Measurements from ENCODE around the gene MBNL2.
A peak's percentile ranks its signal among the peaks of the same experiment; 100 is the strongest.

MBNL2 gene

GRCh38 chr13:97431171-97431764, 209.1 kb downstream of the MBNL2 start:
- DNase-seq, result peak in 1 of 3 experiments; percentile 33

GRCh38 chr13:97432232-97432916, 210.2 kb downstream of the MBNL2 start:
- DNase-seq, result peak in 1 of 3 experiments; percentile 80

- peak; percentile 97 to 100 (median 100) for DNase-seq
Observed at GRCh38 chr13:97432917-97433726, 211.0 kb downstream of the MBNL2 start.

- DNase-seq, result peak; percentile 92 to 97 (median 97)
Observed at GRCh38 chr13:97433727-97434396, 211.7 kb downstream of the MBNL2 start, which contains the start of gene RAP2A. Gene RAP2A (plus strand): TSS chr13:97434169. CDS start chr13:97434471, 302 bp downstream.

- peak; percentile 62 to 88 (median 84) for DNase-seq
Observed at GRCh38 chr13:97434397-97435201, 212.5 kb downstream of the MBNL2 start.

- DNase-seq, result no peak
Observed at GRCh38 chr13:97435323-97435722, 213.2 kb downstream of the MBNL2 start.

- peak in 1 of 3 experiments; percentile 54 for DNase-seq
Observed at GRCh38 chr13:97435794-97436193, 213.7 kb downstream of the MBNL2 start.

GRCh38 chr13:97436845-97437244, 214.7 kb downstream of the MBNL2 start:
- DNase-seq, result no peak

- DNase-seq, result no peak
Observed at GRCh38 chr13:97437729-97438128, 215.6 kb downstream of the MBNL2 start.

- DNase-seq, result no peak
Observed at GRCh38 chr13:97438856-97439595, 216.9 kb downstream of the MBNL2 start.

GRCh38 chr13:97440598-97441170, 218.6 kb downstream of the MBNL2 start:
- DNase-seq, result no peak

GRCh38 chr13:97441368-97441767, 219.2 kb downstream of the MBNL2 start:
- DNase-seq, result no peak

All from NCI-H1417 (cell line).